PFSK-1 (cell line): ENCODE results near the gene KLHL8.

Experiments
- POLR2AphosphoS5 ChIP-seq: IDR thresholded peaks from 2 replicates; pipeline ENCODE4 v1.6.1; 2012; ENCODE audit warnings: low read depth, mild to moderate bottlenecking, control low read depth, low read length, moderate library complexity
- REST ChIP-seq, 2 experiments: IDR thresholded peaks; 2 replicates each; pipeline versions ENCODE4 v1.6.1 to v1.8.0; 2011 to 2012; ENCODE audit warnings: low read depth in 2 of 2, low read length in 2 of 2, control low read depth in 1 of 2, inconsistent platforms in 1 of 2, mild to moderate bottlenecking in 1 of 2, moderate library complexity in 1 of 2; ENCODE audit not compliant: insufficient read depth in 1 of 2
- SIN3A ChIP-seq: IDR thresholded peaks from 2 replicates; pipeline ENCODE4 v1.6.1; 2012; ENCODE audit warnings: mild to moderate bottlenecking, low read length, moderate library complexity, borderline replicate concordance; ENCODE audit not compliant: insufficient read depth
- TAF1 ChIP-seq: IDR thresholded peaks from 2 replicates; pipeline ENCODE4 v1.6.1; 2012; ENCODE audit warnings: low read length, control low read depth, borderline replicate concordance; ENCODE audit not compliant: insufficient read depth

DNA sequence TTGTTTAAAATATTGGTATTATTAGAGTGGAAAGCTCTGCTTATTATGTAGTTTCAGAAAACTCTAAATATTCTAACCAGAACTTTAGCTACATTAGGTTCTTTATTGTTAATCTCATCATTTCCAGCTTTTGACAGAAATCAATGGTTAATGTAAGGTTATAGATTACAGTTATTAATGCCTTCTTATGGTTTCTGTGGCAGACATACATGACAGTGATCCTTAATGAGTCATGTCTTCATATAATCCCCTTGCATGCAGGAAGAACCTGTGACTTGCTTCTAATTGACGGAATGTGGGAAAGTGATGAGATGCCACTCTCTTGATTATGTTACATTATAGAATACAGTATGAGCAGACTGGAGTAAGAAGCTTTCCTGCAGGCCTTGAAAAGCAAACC, 23.5 kb downstream of the KLHL8 start:
- no peak for TF ChIP-seq TAF1
- TF ChIP-seq REST (IDR thresholded peaks at IDR 0.05; ENCODE audit: insufficient read depth in 1 of 2, low read depth in 2 of 2, low read length in 2 of 2), result no peak
- no peak for TF ChIP-seq POLR2AphosphoS5
- no peak for TF ChIP-seq SIN3A
